K562 (cell line): ENCODE measurements around the gene SLFN5. TPM values are rescaled to one million over a fixed set of nuclear protein-coding genes. Genes with fewer than 3 reads are reported as not detected.

Experiments used
- ARID3B ChIP-seq: fragments of 250-450 bp; sonication (Bioruptor Pico); IDR thresholded peaks from 2 replicates; pipeline ENCODE4 v1.4.0; 2020; ENCODE audit warnings: borderline replicate concordance
- ATF1 ChIP-seq, 2 experiments: fragments of 450-650 bp in 1 of 2; IDR thresholded peaks; 2 replicates each; pipeline ENCODE4 v1.6.1; 2016; ENCODE audit warnings: missing compliant biosample characterization in 1 of 2, missing genetic modification characterization in 1 of 2
- CBFA2T2 ChIP-seq: fragments of 450-650 bp; conservative IDR thresholded peaks from 2 replicates; pipeline ENCODE4 v1.6.1; 2017; ENCODE audit warnings: mild to moderate bottlenecking
- CREM ChIP-seq: IDR thresholded peaks from 2 replicates; pipeline ENCODE4 v1.6.1; 2014; ENCODE audit warnings: antibody characterized with exemption, low read depth
- CTCFL ChIP-seq: IDR thresholded peaks from 2 replicates; pipeline ENCODE4 v1.6.1; 2011; ENCODE audit warnings: borderline replicate concordance, low read depth, mild to moderate bottlenecking, moderate library complexity, low read length; ENCODE audit not compliant: insufficient read depth, poor library complexity, severe bottlenecking
- CXXC5 ChIP-seq: fragments of 250-450 bp; sonication (Bioruptor Pico); IDR thresholded peaks from 2 replicates; pipeline ENCODE4 v1.8.0; 2022; ENCODE audit warnings: inconsistent platforms, mild to moderate bottlenecking, moderate library complexity
- ETV1 ChIP-seq: fragments of 450-650 bp; conservative IDR thresholded peaks from 2 replicates; pipeline ENCODE4 v1.6.1; 2016; ENCODE audit warnings: missing genetic modification characterization, control low read depth, low read depth, missing compliant biosample characterization
- GABPA ChIP-seq: fragments of 200-800 bp; sonication (Bioruptor generic); conservative IDR thresholded peaks from 2 replicates; pipeline ENCODE4 v1.6.1; 2016; ENCODE audit warnings: low read depth, missing genetic modification characterization, missing compliant biosample characterization
- MYNN ChIP-seq, 2 experiments: sonication (generic); formaldehyde crosslinking in 1 of 2; IDR thresholded peaks; 2 replicates each; pipeline versions ENCODE4 v1.5.0 to v1.6.1; 2016 to 2020; ENCODE audit warnings: antibody characterized with exemption in 1 of 2, missing genetic modification reagents in 1 of 2
- NRF1 ChIP-seq, 2 experiments: fragments of 450-650 bp; IDR thresholded peaks in 1 of 2; conservative IDR thresholded peaks in 1 of 2; 2 replicates each; pipeline ENCODE4 v1.6.1; 2014; ENCODE audit warnings: mild to moderate bottlenecking in 2 of 2
- POLR2H ChIP-seq: IDR thresholded peaks from 2 replicates; pipeline ENCODE4 v1.6.1; 2016; ENCODE audit warnings: missing genetic modification characterization, low read depth, mild to moderate bottlenecking, control low read depth, missing compliant biosample characterization, moderate library complexity
- RBFOX2 ChIP-seq: fragments of 200-400 bp; formaldehyde crosslinking; IDR thresholded peaks from 2 replicates; pipeline ENCODE4 v1.6.1; 2017; ENCODE audit warnings: low read depth, mild to moderate bottlenecking, low read length, moderate library complexity
- SP2 ChIP-seq: IDR thresholded peaks from 2 replicates; pipeline ENCODE4 v1.6.1; 2011; ENCODE audit warnings: mild to moderate bottlenecking, low read depth, low read length, moderate library complexity; ENCODE audit not compliant: poor library complexity, severe bottlenecking; ENCODE audit errors: extremely low read depth
- THRA ChIP-seq: fragments of 450-650 bp; IDR thresholded peaks from 2 replicates; pipeline ENCODE4 v1.6.1; 2017; ENCODE audit warnings: mild to moderate bottlenecking, moderate library complexity
- ZKSCAN1 ChIP-seq: fragments of 150-350 bp; IDR thresholded peaks from 2 replicates; pipeline ENCODE4 v1.6.1; 2016; ENCODE audit warnings: low read depth, low read length
- ZNF175 ChIP-seq: fragments of 200-800 bp; sonication (Bioruptor generic); IDR thresholded peaks from 2 replicates; pipeline ENCODE4 v1.6.1; 2016; ENCODE audit warnings: low read depth, mild to moderate bottlenecking, missing genetic modification characterization, missing compliant biosample characterization
- ZNF766 ChIP-seq: fragments of 200-800 bp; sonication (Bioruptor generic); conservative IDR thresholded peaks from 2 replicates; pipeline ENCODE4 v1.6.1; 2016; ENCODE audit warnings: missing genetic modification characterization, missing compliant biosample characterization
- polyA plus RNA-seq, 8 experiments: library from polyadenylated mRNA; depleted of rRNA in 4 of 8; stranded (reverse) in 5 of 8; unstranded in 3 of 8; fragments of >200 nt; fragmentation: Nextera tagmentation in 2 of 8; fragmentation: Illumina TruSeq in 1 of 8; extraction: Ambion mirVana in 2 of 8; extraction: Trizol in 1 of 8; gene quantifications; 2 replicates each; pipeline versions ENCODE4 v1.2.1 to v1.2.3, GENCODE V29; 2011 to 2014; ENCODE audit warnings: inconsistent platforms in 1 of 8, missing spikeins in 1 of 8
- total RNA-seq, 7 experiments: library from RNA; depleted of rRNA in 6 of 7; stranded (reverse); fragments of >200 nt in 6 of 7; fragmentation: Illumina TruSeq in 2 of 7; extraction: Trizol in 2 of 7; gene quantifications; 2 replicates each; pipeline versions ENCODE4 v1.2.1 to v1.2.3, GENCODE V29; 2011 to 2021; ENCODE audit warnings: low replicate concordance in 1 of 7

SLFN5 gene
- total and polyA plus RNA-seq, 9 of the 15 experiments (the other 6 are each of a cell fraction or from before 2014, with no cell fraction given) = under 0.01 to 0.18 (median 0.04) TPM; not detected in 1

- TF ChIP-seq CXXC5 (CRISPR knock-in tag) (peak; percentile 50), SP2 (peak; percentile 32), ZKSCAN1 (no peak), NRF1 (conservative IDR thresholded peaks at IDR 0.05 in 1 of 2, IDR thresholded peaks at IDR 0.05 in 1 of 2) (peak in 1 of 2 experiments; percentile 32; a peak in 1 of 4 replicates), CTCFL (no peak), ARID3B (CRISPR knock-in tag) (no peak), RBFOX2 (peak; percentile 59), POLR2H (tag) (peak; percentile 85), GABPA (tag) (peak; percentile 83), MYNN (IDR thresholded peaks at IDR 0.05) (no peak), MYNN (CRISPR knock-in tag; IDR thresholded peaks at IDR 0.05) (no peak), ATF1 (CRISPR knock-in tag; IDR thresholded peaks at IDR 0.05) (no peak), ATF1 (tag; IDR thresholded peaks at IDR 0.05) (peak; percentile 50; the same call in 1 of the 2 replicates), ETV1 (tag) (peak; percentile 31; the same call in 1 of the 2 replicates), CBFA2T2 (no peak), THRA (no peak), ZNF175 (0 out of 2 replicates have a peak, but pooled peaks have one; percentile 29), CREM (0 out of 2 replicates have a peak, but pooled peaks have one; percentile 15), ZNF766 (peak; percentile 68; the same call in 1 of the 2 replicates)
Measured at GRCh38 chr17:35242805-35243560, at the start of gene SLFN5 (continued).
